Kidney tubule cell (primary cell): Measurements from ENCODE around the gene LIMK2.
A peak's percentile ranks its signal among the peaks of the same experiment; 100 is the strongest.
"Not testable (repeated sequence)": the region's sequence is repeated elsewhere in the genome, so short reads cannot be mapped to it uniquely, and the experiment has no call there.

Experiments used
- DNase-seq: peaks from one replicate; pipeline ENCODE4 v3.0.0-alpha.2; 2018; ENCODE audit warnings: low spot score

LIMK2 gene

GRCh38 chr22:31211862-31212730 lies at the start of gene LIMK2:
LIMK2 (plus strand) TSS chr22:31212298; CDS start chr22:31212409, 111 bp downstream.
- peak; percentile 92 for DNase-seq

DNA sequence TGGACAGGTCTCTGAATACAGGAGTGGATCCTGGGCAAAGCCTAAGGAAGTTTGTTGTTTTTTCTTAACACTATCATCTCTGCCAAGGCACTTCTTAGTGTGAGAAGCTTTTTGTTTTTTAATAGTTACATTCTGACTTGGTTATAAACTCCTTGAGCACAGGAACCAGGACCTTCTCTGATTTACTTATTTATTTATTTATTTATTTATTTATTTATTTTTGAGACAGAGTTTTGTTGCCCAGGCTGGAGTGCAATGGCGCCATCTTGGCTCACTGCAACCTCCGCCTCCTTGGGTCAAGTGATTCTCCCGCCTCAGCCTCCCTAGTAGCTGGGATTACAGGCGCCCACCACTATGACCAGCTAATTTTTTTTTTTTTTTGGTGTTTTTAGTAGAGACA lies 41.1 kb upstream of the LIMK2 start:
- no peak for DNase-seq

GRCh38 chr22:31171734-31172133 lies 40.4 kb upstream of the LIMK2 start:
- not testable (repeated sequence) for DNase-seq

DNA sequence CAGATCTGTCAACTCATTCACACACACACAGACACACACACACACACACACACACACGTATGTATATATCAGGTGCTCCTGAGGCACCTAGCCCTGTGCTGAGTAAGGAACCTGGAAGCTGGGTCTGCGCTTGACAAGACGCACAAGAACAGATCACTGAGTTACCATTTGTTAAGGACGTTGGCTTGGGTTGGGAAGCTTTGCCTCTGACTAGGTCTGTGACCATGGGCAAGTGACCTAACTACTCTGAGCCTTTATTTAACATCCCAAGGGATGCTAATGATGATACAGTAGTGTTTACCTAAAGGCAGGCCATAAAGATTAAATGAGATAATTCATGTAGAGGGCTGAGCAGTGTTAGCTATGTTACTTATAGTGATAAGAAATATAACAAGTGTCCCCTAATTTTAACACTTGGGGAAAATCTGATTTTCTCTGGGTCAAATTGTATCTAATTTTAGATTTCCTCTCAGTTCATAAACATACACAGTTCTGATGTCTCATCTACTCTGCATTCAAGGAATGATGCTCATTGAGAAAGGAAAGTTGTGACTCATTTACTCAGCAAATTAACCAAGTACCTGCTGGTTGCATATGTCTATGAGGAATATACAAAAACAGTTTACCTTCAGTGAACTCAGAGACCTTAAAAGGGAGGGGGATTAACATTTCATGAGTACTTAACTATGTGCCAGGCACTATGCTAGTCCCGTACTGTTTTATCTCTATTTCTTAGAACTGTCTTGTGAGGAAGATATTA lies 38.5 kb upstream of the LIMK2 start:
- DNase-seq = peak; percentile 89

GRCh38 chr22:31176923-31177322 lies 35.2 kb upstream of the LIMK2 start:
- DNase-seq = peak; percentile 25

DNA sequence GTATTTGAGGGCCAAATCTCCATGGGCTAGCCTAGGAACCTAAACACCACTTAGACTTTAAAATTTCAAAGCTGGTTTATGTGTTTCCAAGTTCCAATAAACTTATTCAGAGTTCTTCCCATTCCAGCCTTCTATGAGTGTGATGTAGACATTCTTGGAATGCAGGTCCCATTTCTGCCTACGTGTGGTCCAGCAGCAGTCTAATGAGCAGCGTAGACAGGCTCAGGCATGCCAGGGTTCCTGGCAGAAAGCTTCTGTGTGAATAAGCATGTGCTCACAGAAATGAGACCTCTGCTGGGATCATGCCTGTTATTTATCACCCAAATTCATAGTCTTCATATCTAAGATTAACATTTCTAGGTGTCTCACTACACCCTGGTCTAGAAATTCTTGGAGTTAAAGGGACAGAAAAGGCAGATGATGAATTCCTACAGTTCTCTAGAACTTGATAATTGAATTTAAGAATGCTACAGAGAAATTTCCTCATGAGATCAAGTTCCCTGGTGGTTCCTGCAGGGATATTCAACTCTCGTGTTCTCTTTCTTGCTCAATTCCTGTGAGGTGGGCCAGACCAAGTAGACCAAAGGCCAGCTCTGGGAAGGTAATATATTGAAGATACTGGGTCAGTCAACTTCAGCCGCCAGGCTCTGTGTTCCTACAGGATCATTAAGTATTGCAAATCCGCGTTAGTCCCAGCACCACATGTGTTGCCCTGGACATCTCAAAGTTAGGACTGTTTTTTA lies 34.5 kb upstream of the LIMK2 start:
- DNase-seq = peak; percentile 95

GRCh38 chr22:31178859-31179258 lies 33.2 kb upstream of the LIMK2 start:
- DNase-seq = peak; percentile 3

DNA sequence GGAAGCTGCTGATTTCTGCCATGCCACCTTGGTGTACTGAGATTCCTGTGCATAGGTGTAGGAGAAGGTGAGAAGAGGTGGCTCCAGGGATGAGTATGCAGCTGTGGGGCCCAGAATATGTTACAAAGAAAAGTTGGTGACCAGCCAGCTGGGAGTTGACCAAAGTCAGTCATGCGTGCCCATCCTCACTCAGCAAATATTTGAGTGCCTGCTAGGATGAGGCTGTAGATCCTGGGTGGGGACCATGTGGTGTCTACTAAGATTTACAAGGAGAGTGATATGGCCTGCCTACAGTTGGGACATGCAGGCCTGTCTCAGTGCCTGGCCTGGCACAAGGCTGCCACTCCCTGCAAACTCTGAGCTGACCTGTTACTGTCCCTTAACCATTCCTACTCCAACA lies 32.8 kb upstream of the LIMK2 start:
- peak; percentile 92 for DNase-seq

DNA sequence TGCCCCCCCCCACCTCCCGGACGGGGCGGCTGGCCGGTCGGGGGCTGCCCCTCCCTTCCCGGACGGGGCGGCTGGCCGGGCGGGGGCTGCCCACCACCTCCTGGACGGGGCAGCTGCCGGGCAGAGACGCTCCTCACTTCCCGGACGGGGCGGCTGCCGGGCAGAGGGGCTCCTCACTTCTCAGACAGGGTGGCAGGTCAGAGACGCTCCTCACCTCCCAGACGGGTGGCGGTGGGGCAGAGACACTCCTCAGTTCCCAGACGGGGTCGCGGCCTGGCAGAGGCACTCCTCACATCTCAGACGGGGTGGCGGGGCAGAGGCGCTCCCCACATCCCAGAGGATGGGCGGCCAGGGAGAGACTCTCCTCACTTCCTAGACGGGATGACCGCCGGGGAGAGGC lies 28.1 kb upstream of the LIMK2 start:
- no peak for DNase-seq

GRCh38 chr22:31185056-31185455 lies 27.0 kb upstream of the LIMK2 start:
- no peak for DNase-seq

- no peak for DNase-seq
Measured at GRCh38 chr22:31187627-31188026, 24.5 kb upstream of the LIMK2 start.

DNA sequence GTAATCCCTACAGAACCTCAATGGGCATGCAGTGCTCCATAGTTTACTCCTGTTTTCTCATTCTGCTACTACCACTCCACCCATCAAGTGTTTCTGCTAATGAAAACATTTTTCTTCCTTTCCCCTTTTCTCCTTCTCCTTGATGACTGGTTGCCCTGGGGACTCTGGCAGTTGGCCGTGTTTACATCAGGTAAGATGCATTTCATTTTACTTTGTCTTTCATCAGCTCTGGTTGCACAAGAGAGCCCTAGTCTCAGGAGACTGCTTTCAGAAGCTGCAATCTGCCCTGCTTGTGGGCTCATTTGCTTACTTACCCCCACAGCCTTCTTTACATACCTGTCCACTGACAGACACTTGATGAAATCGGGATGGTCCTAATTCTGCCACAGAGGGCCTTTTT lies 19.6 kb upstream of the LIMK2 start:
- no peak for DNase-seq

- no peak for DNase-seq
Measured at GRCh38 chr22:31193092-31193491, 19.0 kb upstream of the LIMK2 start.

DNA sequence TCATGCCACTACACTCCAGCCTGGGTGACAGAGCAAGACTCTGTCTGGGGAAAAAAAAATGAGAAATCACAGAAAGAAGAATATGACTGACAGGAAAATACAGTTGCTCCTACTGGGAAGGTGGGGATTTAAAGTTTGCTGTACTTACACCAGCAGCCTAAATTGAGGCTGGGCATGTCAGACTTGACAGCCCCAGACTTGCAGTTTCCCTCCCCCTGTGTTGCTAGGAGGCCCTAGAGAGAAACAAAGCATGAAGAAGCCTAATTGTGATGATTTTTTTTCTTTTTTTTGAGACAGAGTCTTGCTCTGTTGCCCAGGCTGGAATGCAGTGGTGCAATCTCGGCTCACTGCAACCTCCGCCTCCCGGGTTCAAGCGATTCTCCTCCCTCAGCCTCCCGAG lies 17.4 kb upstream of the LIMK2 start:
- not testable (repeated sequence) for DNase-seq

DNA sequence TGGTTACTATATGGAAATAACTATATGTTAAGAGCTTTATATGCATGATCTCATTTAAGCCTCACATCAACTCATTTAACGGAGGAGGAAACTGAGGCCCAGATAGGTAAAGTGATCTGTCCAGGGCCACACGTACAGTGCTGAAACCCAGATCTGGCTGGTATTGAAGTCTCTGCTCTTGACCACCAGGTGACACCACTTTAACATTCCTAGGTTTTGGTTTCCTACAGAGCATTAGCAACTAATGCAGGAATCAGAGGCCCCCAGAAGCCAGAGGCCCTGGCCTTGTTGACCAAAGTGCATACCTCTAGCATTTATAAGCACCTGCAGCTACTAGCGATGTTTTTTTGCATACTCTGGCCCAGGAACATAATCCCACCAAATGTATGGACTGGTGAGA lies 12.9 kb upstream of the LIMK2 start:
- DNase-seq = no peak

GRCh38 chr22:31204352-31204984 lies 7.6 kb upstream of the LIMK2 start:
- DNase-seq = not testable (repeated sequence)

DNA sequence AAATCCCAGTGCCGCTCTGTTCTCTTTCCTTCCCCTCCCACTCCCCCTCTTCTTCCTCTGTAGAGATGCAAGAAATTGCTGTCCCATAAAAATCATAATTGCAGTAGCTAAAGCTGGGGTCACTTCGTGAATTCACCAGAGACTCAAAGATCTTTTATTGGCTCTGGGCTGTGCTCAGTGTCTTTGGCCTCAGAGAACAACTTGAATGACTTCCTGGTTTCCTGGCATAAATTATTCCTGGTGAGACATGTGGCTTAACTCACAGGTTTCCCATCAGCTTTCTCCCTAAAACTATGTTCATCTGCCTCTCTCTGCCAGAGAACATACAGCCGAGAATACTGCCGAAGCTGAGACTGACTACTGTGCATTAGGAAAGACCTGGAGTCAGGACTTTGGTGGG lies 7.0 kb upstream of the LIMK2 start:
- not testable (repeated sequence) for DNase-seq

DNA sequence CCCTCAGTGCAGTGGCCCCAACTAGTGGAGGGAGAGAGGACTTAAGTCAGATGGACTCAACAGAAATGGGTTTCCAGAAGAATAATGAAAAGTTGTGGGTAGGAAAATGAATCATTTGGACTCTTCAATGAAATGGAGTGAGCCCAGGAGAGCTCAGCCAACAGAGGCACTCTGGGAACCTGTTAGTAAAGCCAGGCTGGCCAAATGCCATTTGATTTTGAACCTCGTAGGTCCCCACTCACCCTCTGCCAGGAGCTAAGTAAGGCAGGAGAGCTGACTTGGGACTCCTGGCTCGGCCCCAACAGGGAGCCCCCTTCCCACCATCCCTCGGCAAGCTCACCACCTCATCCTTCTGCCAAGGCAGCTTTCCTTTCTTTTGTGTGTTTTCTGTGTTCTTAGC lies 5.6 kb upstream of the LIMK2 start:
- DNase-seq = not testable (repeated sequence)

- DNase-seq = peak; percentile 21
Measured at GRCh38 chr22:31206896-31207687, 5.0 kb upstream of the LIMK2 start.

GRCh38 chr22:31210556-31211421 lies 1.3 kb upstream of the LIMK2 start:
- DNase-seq = peak; percentile 23
